OCI-LY1 (cell line): Measurements from ENCODE around the gene PCSK2.

Experiments
- EZH2 ChIP-seq: fragments of 200-600 bp; sonication (generic), shearing (Covaris generic); IDR thresholded peaks from 2 replicates; pipeline ENCODE4 v1.8.0; 2017; ENCODE audit warnings: borderline replicate concordance, mixed run types, mild to moderate bottlenecking, antibody characterized with exemption, low read length, moderate library complexity, mixed read lengths
- TF ChIP-seq, protein P1 (sequence below): fragments of 200-600 bp; sonication (generic), shearing (Covaris generic); IDR thresholded peaks from 2 replicates; pipeline ENCODE4 v1.5.1; 2017; ENCODE audit warnings: mild to moderate bottlenecking, antibody characterized with exemption, low read length, moderate library complexity, mixed read lengths

DNA sequence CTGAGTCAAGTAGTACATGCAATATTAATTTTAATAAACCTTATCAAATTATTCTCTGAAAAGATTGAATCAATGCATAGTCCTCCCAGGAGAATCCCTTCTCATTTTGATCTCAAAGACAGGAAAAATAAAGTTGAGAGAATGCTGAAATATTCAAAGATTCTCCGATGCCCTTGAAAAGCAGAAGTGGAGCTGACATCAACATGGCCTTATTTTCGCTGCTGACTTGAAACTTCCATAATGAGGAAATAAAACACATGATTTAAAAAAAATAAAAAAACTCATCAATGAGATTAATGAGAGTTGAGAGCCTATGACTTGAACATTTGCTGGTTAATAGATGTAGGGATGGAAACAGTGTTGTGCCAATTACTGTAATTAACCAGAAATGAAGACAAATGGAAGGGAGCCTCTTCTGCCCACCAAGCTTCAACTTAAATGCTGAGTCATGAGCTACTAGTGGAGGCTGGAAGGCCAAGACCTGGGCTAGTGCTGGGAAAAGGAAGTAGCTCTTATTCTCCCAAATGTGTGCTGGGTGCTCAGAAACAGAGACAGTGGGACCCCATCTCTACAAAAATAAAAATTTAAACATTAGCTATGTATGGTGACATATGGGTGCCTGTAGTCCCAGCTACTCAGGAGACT lies 164.4 kb downstream of the PCSK2 start:
- TF ChIP-seq, protein P1, sequence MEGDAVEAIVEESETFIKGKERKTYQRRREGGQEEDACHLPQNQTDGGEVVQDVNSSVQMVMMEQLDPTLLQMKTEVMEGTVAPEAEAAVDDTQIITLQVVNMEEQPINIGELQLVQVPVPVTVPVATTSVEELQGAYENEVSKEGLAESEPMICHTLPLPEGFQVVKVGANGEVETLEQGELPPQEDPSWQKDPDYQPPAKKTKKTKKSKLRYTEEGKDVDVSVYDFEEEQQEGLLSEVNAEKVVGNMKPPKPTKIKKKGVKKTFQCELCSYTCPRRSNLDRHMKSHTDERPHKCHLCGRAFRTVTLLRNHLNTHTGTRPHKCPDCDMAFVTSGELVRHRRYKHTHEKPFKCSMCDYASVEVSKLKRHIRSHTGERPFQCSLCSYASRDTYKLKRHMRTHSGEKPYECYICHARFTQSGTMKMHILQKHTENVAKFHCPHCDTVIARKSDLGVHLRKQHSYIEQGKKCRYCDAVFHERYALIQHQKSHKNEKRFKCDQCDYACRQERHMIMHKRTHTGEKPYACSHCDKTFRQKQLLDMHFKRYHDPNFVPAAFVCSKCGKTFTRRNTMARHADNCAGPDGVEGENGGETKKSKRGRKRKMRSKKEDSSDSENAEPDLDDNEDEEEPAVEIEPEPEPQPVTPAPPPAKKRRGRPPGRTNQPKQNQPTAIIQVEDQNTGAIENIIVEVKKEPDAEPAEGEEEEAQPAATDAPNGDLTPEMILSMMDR, result no peak
- no peak for TF ChIP-seq EZH2
